H9 (cell line): ENCODE data around the gene ACACA. TPM values are rescaled to one million over a fixed set of nuclear protein-coding genes. Genes with fewer than 3 reads are reported as not detected.

Experiments
- DNase-seq: peaks from one replicate; pipeline ENCODE4 v3.0.0-alpha.2; 2017
- H2AFZ ChIP-seq: one replicate; pipeline ENCODE4 v1.6.1; 2013; ENCODE audit warnings: mild to moderate bottlenecking, low read length, control low read depth, moderate library complexity
- H2AK5ac ChIP-seq: 2 replicates; pipeline ENCODE4 v1.6.1; 2013; ENCODE audit warnings: low read length, control low read depth, mixed read lengths; ENCODE audit not compliant: insufficient read length
- H2BK120ac ChIP-seq: one replicate; pipeline ENCODE4 v1.6.1; 2013; ENCODE audit warnings: low read depth, mild to moderate bottlenecking, low read length, control low read depth, inconsistent platforms; ENCODE audit not compliant: poor library complexity, severe bottlenecking
- H2BK12ac ChIP-seq: 2 replicates; pipeline ENCODE4 v1.6.1; 2013; ENCODE audit warnings: low read length, control low read depth, mixed read lengths, low read depth; ENCODE audit not compliant: insufficient read length
- H2BK15ac ChIP-seq: 2 replicates; pipeline ENCODE4 v1.6.1; 2013; ENCODE audit warnings: low read depth, low read length, control low read depth
- H2BK20ac ChIP-seq: one replicate; pipeline ENCODE4 v1.6.1; 2013; ENCODE audit warnings: low read depth, mild to moderate bottlenecking, low read length, control low read depth, inconsistent platforms; ENCODE audit not compliant: poor library complexity, severe bottlenecking
- H2BK5ac ChIP-seq: 2 replicates; pipeline ENCODE4 v1.6.1; 2013; ENCODE audit warnings: low read length, control low read depth, mixed read lengths; ENCODE audit not compliant: insufficient read length
- H3K14ac ChIP-seq: 2 replicates; pipeline ENCODE4 v1.6.1; 2013; ENCODE audit warnings: low read length, control low read depth; ENCODE audit not compliant: insufficient read depth
- H3K18ac ChIP-seq: 2 replicates; pipeline ENCODE4 v1.6.1; 2013; ENCODE audit warnings: low read depth, mild to moderate bottlenecking, mixed read lengths, low read length, control low read depth; ENCODE audit not compliant: insufficient read length
- H3K23ac ChIP-seq: 2 replicates; pipeline ENCODE4 v1.6.1; 2013; ENCODE audit warnings: low read length, control low read depth, mixed read lengths, low read depth; ENCODE audit not compliant: insufficient read length
- H3K23me2 ChIP-seq: 2 replicates; pipeline ENCODE4 v1.6.1; 2013; ENCODE audit warnings: low read depth, mild to moderate bottlenecking, mixed read lengths, low read length, control low read depth; ENCODE audit not compliant: insufficient read length, poor library complexity, severe bottlenecking
- H3K27ac ChIP-seq: 2 replicates; pipeline ENCODE4 v1.5.1; 2013; ENCODE audit warnings: low read length, control low read depth, mixed read lengths, low read depth; ENCODE audit not compliant: insufficient read length
- H3K27me3 ChIP-seq: 2 replicates; pipeline ENCODE4 v1.6.1; 2013; ENCODE audit warnings: low read length, control low read depth, inconsistent platforms; ENCODE audit not compliant: insufficient read depth
- H3K4ac ChIP-seq: 2 replicates; pipeline ENCODE4 v1.6.1; 2013; ENCODE audit warnings: low read depth, mild to moderate bottlenecking, control low read depth, inconsistent platforms, low read length, moderate library complexity
- H3K4me1 ChIP-seq: 2 replicates; pipeline ENCODE4 v1.6.1; 2013; ENCODE audit warnings: low read length, control low read depth, inconsistent platforms; ENCODE audit not compliant: insufficient read depth
- H3K4me2 ChIP-seq: 2 replicates; pipeline ENCODE4 v1.6.1; 2013; ENCODE audit warnings: low read length, control low read depth, mixed read lengths; ENCODE audit not compliant: insufficient read length, insufficient read depth
- H3K56ac ChIP-seq: 2 replicates; pipeline ENCODE4 v1.6.1; 2013; ENCODE audit warnings: low read depth, mild to moderate bottlenecking, mixed read lengths, low read length, control low read depth; ENCODE audit not compliant: insufficient read length
- H3K79me1 ChIP-seq: 2 replicates; pipeline ENCODE4 v1.6.1; 2013; ENCODE audit warnings: low read depth, mild to moderate bottlenecking, moderate library complexity, low read length, control low read depth, inconsistent platforms; ENCODE audit not compliant: insufficient read depth, poor library complexity, severe bottlenecking
- H3K79me2 ChIP-seq: 2 replicates; pipeline ENCODE4 v1.6.1; 2013; ENCODE audit warnings: low read length, control low read depth, inconsistent platforms; ENCODE audit not compliant: insufficient read depth
- H3K9ac ChIP-seq: 2 replicates; pipeline ENCODE4 v1.6.1; 2013; ENCODE audit warnings: low read length, control low read depth, mixed read lengths; ENCODE audit not compliant: insufficient read length; ENCODE audit errors: extremely low read depth
- H3K9me3 ChIP-seq: one replicate; pipeline ENCODE4 v1.6.1; 2013; ENCODE audit warnings: low read depth, low read length, inconsistent platforms; ENCODE audit not compliant: control insufficient read depth
- H3T11ph ChIP-seq: one replicate; pipeline ENCODE4 v1.6.1; 2013; ENCODE audit warnings: mild to moderate bottlenecking, low read length, control low read depth, inconsistent platforms
- H4K20me1 ChIP-seq: one replicate; pipeline ENCODE4 v1.6.1; 2013; ENCODE audit not compliant: control insufficient read depth, insufficient read length, insufficient read depth
- H4K5ac ChIP-seq: 2 replicates; pipeline ENCODE4 v1.6.1; 2013; ENCODE audit warnings: low read depth, mild to moderate bottlenecking, mixed read lengths, low read length, control low read depth; ENCODE audit not compliant: insufficient read length
- H4K8ac ChIP-seq: replicated peaks from 2 replicates; pipeline ENCODE4 v1.6.1; 2013; ENCODE audit warnings: low read length, control low read depth, mixed read lengths, low read depth; ENCODE audit not compliant: insufficient read length
- H4K91ac ChIP-seq: 2 replicates; pipeline ENCODE4 v1.6.1; 2013; ENCODE audit warnings: low read depth, mild to moderate bottlenecking, moderate library complexity, mixed read lengths, low read length, control low read depth; ENCODE audit not compliant: insufficient read length
- H3K27ac Mint-ChIP-seq, 3 experiments: 2 replicates in 2 of 3; 3 replicates in 1 of 3; pipeline ENCODE4 v1.8.0; 2020 to 2021; ENCODE audit warnings: mixed read lengths in 3 of 3, mild to moderate bottlenecking in 1 of 3, moderate library complexity in 1 of 3
- H3K27me3 Mint-ChIP-seq: 2 replicates; pipeline ENCODE4 v1.8.0; 2021; ENCODE audit warnings: low read depth, mild to moderate bottlenecking, moderate library complexity, mixed read lengths
- H3K36me3 Mint-ChIP-seq, 3 experiments: 2 replicates in 2 of 3; 3 replicates in 1 of 3; pipeline ENCODE4 v1.8.0; 2020 to 2021; ENCODE audit warnings: low read depth in 3 of 3, mixed read lengths in 3 of 3; ENCODE audit not compliant: insufficient read depth in 1 of 3
- H3K4me1 Mint-ChIP-seq, 2 experiments: 2 replicates each; pipeline ENCODE4 v1.8.0; 2020; ENCODE audit warnings: mixed read lengths in 2 of 2
- H3K4me3 Mint-ChIP-seq, 2 experiments: 2 replicates in 1 of 2; 3 replicates in 1 of 2; pipeline ENCODE4 v1.8.0; 2020 to 2021; ENCODE audit warnings: mild to moderate bottlenecking in 2 of 2, mixed read lengths in 2 of 2, moderate library complexity in 1 of 2
- H3K9me3 Mint-ChIP-seq, 2 experiments: 2 replicates in 1 of 2; 3 replicates in 1 of 2; pipeline ENCODE4 v1.8.0; 2020; ENCODE audit warnings: mild to moderate bottlenecking in 2 of 2, mixed read lengths in 2 of 2, moderate library complexity in 1 of 2
- CTCF ChIP-seq: fragments of 200-600 bp; sonication (generic); conservative IDR thresholded peaks from 3 replicates; pipeline ENCODE4 v1.8.0; 2021; ENCODE audit warnings: antibody characterized with exemption, mild to moderate bottlenecking
- WGBS: extraction: QIAGEN DNeasy Blood & Tissue Kit; methylation state at CpG from one replicate; pipeline ENCODE4 v1.1.7; 2013; ENCODE audit warnings: missing lambda C conversion rate, low lambda C conversion rate, mixed read lengths; ENCODE audit not compliant: insufficient read length; ENCODE audit errors: extremely low coverage; 5-methylcytosine and 5-hydroxymethylcytosine counted together
- total RNA-seq: library from RNA; stranded (reverse); gene quantifications from 2 replicates; pipeline ENCODE4 v1.2.1, GENCODE V29; 2021

ACACA gene
- total RNA-seq, 1 experiment from 2014 or later: 135 TPM

DNA sequence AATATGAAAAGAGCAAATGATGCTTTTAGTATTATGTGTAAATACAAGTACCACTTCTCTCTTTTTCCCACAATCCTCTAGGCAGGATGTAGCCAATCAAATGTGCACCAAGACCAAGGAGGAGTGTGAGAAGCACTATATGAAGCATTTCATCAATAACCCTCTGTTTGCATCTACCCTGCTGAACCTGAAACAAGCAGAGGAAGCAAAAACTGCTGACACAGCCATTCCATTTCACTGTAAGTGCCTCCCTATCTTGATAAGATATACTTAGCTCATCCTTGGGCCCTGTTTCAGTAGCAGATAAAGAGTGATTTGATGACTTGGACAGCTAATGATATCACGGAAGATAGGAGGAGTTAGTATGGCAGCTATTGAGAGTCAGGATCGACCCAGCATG, 33.8 kb upstream of the ACACA start:
- Histone ChIP-seq H2BK20ac (no peak overlapping the region), H3K4me2 (no peak overlapping the region), H4K91ac (no peak overlapping the region), H2BK12ac (no peak overlapping the region), H3T11ph (no peak overlapping the region), H3K4ac (no peak overlapping the region), H3K14ac (no peak overlapping the region), H2BK120ac (no peak overlapping the region), H3K56ac (no peak overlapping the region), H4K5ac (no peak overlapping the region), H3K9me3 (no peaks in the 10 kb centered on the region), H3K4me1 (no peaks in the 10 kb centered on the region), H3K27me3 (no peaks in the 10 kb centered on the region), H3K79me2 (no peaks in the 10 kb centered on the region), H3K27ac (no peak overlapping the region), H3K23ac (no peak overlapping the region), H2AK5ac (no peak overlapping the region), H2AFZ (no peak overlapping the region), H2BK15ac (no peak overlapping the region), H3K23me2 (no peaks in the 10 kb centered on the region), H2BK5ac (no peak overlapping the region), H3K18ac (no peak overlapping the region), H4K20me1 (no peaks in the 10 kb centered on the region), H3K79me1 (no peaks in the 10 kb centered on the region), H4K8ac (no peak overlapping the region), H3K9ac (no peak overlapping the region)
- Mint-ChIP-seq H3K27me3 (no peaks in the 10 kb centered on the region), H3K9me3 (no peaks in the 10 kb centered on the region), H3K4me1 (no peaks in the 10 kb centered on the region), H3K36me3 (peaks cover 4 to 63% (median 62%) of the 10 kb centered on the region in 3 experiments; a peak in 6 of 7 replicates), H3K27ac (no peak overlapping the region), H3K4me3 (no peak overlapping the region)
- no peak for TF ChIP-seq CTCF
- no peak for DNase-seq
- WGBS: no CpG with 5 or more reads among the region's 2 CpGs
